ENCODE measurements around the gene BMPER. TPM values are rescaled to one million over a fixed set of nuclear protein-coding genes. Genes with fewer than 3 reads are reported as not detected.

Gene BMPER
- total and polyA plus RNA-seq, 2 experiments from 2014 or later = 4.5 to 6.3 TPM

DNA sequence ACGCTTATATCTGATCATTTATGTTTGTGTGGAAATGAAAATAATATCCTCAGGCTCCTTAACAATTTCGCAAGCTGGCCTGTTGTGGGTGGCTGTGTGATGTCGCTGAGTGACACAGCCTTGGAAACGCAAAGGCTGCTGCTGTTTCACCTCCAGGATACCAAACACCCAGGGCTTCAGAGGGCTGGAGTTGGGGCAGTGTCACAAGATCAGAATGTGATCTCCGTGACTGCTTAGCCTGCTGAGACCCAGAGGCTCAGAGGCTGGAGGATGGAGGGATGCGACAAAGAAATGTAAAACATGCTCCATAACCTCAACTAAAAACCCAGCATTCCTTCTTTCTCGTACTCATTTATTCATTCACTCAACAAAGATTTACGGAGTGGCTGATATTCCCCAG lies 37.2 kb upstream of the BMPER start:
- Histone ChIP-seq H3K27ac (peak overlapping the region; percentile 3), H3K79me2 (no peaks in the 10 kb centered on the region), H3K27me3 (no peaks in the 10 kb centered on the region), H2AFZ (no peak overlapping the region), H4K20me1 (ENCODE audit: insufficient read depth, poor library complexity, severe bottlenecking) (no peaks in the 10 kb centered on the region), H3K4me1 (ENCODE audit: insufficient read depth) (no peaks in the 10 kb centered on the region), H3K4me3 (no peak overlapping the region), H3K9me2 (replicated peaks; ENCODE audit: insufficient read depth) (no peaks in the 10 kb centered on the region), H3K36me3 (replicated peaks; ENCODE audit: insufficient read depth, low read depth) (no peaks in the 10 kb centered on the region), H3K4me2 (no peak overlapping the region), H3K9me3 (ENCODE audit: low read depth) (no peaks in the 10 kb centered on the region)
- WGBS (ENCODE audit: low lambda C conversion rate, missing lambda C conversion rate) = 74% methylated on average over 8 of the region's 8 CpGs
- TF ChIP-seq, protein P1, sequence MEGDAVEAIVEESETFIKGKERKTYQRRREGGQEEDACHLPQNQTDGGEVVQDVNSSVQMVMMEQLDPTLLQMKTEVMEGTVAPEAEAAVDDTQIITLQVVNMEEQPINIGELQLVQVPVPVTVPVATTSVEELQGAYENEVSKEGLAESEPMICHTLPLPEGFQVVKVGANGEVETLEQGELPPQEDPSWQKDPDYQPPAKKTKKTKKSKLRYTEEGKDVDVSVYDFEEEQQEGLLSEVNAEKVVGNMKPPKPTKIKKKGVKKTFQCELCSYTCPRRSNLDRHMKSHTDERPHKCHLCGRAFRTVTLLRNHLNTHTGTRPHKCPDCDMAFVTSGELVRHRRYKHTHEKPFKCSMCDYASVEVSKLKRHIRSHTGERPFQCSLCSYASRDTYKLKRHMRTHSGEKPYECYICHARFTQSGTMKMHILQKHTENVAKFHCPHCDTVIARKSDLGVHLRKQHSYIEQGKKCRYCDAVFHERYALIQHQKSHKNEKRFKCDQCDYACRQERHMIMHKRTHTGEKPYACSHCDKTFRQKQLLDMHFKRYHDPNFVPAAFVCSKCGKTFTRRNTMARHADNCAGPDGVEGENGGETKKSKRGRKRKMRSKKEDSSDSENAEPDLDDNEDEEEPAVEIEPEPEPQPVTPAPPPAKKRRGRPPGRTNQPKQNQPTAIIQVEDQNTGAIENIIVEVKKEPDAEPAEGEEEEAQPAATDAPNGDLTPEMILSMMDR (IDR thresholded peaks at IDR 0.05; ENCODE audit: poor library complexity) = no peak
- no peak for DNase-seq (ENCODE audit: low spot score)

DNA sequence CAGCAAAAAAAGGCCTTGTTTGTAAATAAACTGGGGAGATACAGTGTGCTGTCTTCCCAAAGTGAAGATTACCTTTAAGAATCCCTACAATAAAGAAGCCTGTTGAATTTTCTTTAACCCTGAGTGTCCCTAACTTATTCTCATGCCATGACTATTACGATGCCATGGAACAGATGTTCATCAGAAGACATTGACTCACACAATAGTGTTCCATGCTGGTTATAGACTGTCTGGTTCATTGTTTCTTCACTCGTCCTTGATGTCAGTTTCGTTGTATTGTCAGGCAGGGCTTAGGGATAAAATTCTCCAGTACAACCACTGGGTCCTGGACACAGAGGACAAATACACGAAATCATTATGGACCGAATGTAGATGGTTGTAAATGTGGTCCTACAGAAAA lies 36.2 kb upstream of the BMPER start:
- Histone ChIP-seq H3K9me2 (replicated peaks; ENCODE audit: insufficient read depth) (no peaks in the 10 kb centered on the region), H3K4me2 (no peak overlapping the region), H4K20me1 (ENCODE audit: insufficient read depth, poor library complexity, severe bottlenecking) (no peaks in the 10 kb centered on the region), H3K27ac (no peak overlapping the region), H3K27me3 (no peaks in the 10 kb centered on the region), H3K9me3 (ENCODE audit: low read depth) (no peaks in the 10 kb centered on the region), H3K79me2 (no peaks in the 10 kb centered on the region), H3K4me1 (ENCODE audit: insufficient read depth) (no peaks in the 10 kb centered on the region), H3K36me3 (replicated peaks; ENCODE audit: insufficient read depth, low read depth) (no peaks in the 10 kb centered on the region), H2AFZ (no peak overlapping the region), H3K4me3 (no peak overlapping the region)
- TF ChIP-seq, protein P1 (IDR thresholded peaks at IDR 0.05; ENCODE audit: poor library complexity) = no peak
- no peak for TF ChIP-seq EZH2phosphoT487 (IDR thresholded peaks at IDR 0.05; ENCODE audit: low read depth, severe bottlenecking, unreplicated experiment)
- TF ChIP-seq EZH2 (IDR thresholded peaks at IDR 0.05; ENCODE audit: borderline replicate concordance) = no peak
- WGBS (ENCODE audit: low lambda C conversion rate, missing lambda C conversion rate) = 89% methylated on average over 5 of the region's 5 CpGs
- no peak for DNase-seq (ENCODE audit: low spot score)

DNA sequence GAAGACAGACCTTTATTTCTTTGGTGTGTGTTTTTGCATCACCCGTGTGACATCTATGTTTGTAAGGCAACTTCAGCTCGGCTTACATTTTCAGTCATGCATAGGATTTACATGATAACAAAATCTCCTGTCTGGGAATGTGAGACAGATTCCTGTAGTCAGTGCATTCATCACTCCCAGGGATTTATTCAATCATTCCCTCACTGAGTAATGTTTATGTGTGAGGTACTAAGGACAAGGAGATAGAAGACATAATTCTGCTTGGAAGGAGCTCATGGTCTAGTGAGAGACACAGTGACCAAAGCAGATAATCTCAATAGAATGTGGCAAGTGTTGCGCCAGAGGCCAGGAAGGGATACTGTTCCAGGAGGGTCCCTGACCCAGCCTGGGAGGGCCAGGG lies 35.2 kb upstream of the BMPER start:
- Histone ChIP-seq H3K4me1 (ENCODE audit: insufficient read depth) (no peaks in the 10 kb centered on the region), H3K4me2 (no peak overlapping the region), H3K79me2 (no peaks in the 10 kb centered on the region), H2AFZ (no peak overlapping the region), H3K27ac (no peak overlapping the region), H3K27me3 (no peaks in the 10 kb centered on the region), H4K20me1 (ENCODE audit: insufficient read depth, poor library complexity, severe bottlenecking) (no peaks in the 10 kb centered on the region), H3K36me3 (replicated peaks; ENCODE audit: insufficient read depth, low read depth) (no peaks in the 10 kb centered on the region), H3K4me3 (no peak overlapping the region), H3K9me2 (replicated peaks; ENCODE audit: insufficient read depth) (no peaks in the 10 kb centered on the region), H3K9me3 (ENCODE audit: low read depth) (no peaks in the 10 kb centered on the region)
- TF ChIP-seq EZH2phosphoT487 (IDR thresholded peaks at IDR 0.05; ENCODE audit: low read depth, severe bottlenecking, unreplicated experiment) (no peak), EZH2 (IDR thresholded peaks at IDR 0.05; ENCODE audit: borderline replicate concordance) (no peak)
- TF ChIP-seq, protein P1 (IDR thresholded peaks at IDR 0.05; ENCODE audit: poor library complexity) = no peak
- DNase-seq (ENCODE audit: low spot score) = no peak
- WGBS (ENCODE audit: low lambda C conversion rate, missing lambda C conversion rate) = 76% methylated on average over 3 of the region's 3 CpGs

DNA sequence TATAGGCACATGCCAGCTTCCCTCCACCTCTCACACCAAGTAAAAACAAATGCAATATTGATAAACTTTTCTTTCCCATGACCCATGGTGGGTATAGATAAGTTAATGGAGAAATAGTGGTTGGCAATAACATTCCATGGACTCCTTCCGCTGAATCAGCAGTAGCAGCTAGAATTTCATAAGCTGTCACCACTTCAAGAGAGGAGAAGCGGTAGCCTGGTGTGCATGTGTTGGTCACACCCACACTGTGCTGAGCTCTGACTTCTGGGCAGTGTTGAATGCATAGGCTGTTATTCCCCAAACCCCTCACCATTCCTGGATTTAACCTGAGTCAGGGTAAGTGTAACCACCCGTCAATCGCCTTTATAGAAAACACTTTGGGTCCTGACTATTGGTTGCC lies 32.5 kb upstream of the BMPER start:
- no peaks in the 10 kb centered on the region for H4K20me1 ChIP-seq (ENCODE audit: insufficient read depth, poor library complexity, severe bottlenecking)
- no peak overlapping the region for H3K4me3 ChIP-seq
- no peak overlapping the region for H3K4me2 ChIP-seq
- no peaks in the 10 kb centered on the region for H3K9me2 ChIP-seq (replicated peaks; ENCODE audit: insufficient read depth)
- H3K79me2 ChIP-seq = no peaks in the 10 kb centered on the region
- H3K9me3 ChIP-seq (ENCODE audit: low read depth) = no peaks in the 10 kb centered on the region
- H3K4me1 ChIP-seq (ENCODE audit: insufficient read depth) = peaks cover 9% of the 10 kb centered on the region
- H3K27ac ChIP-seq = no peak overlapping the region
- H3K27me3 ChIP-seq = no peaks in the 10 kb centered on the region
- no peak for DNase-seq (ENCODE audit: low spot score)
- TF ChIP-seq EZH2phosphoT487 (IDR thresholded peaks at IDR 0.05; ENCODE audit: low read depth, severe bottlenecking, unreplicated experiment) (no peak), EZH2 (IDR thresholded peaks at IDR 0.05; ENCODE audit: borderline replicate concordance) (no peak)
- TF ChIP-seq, protein P1 (IDR thresholded peaks at IDR 0.05; ENCODE audit: poor library complexity) = no peak
- no peak overlapping the region for H2AFZ ChIP-seq
- H3K36me3 ChIP-seq (replicated peaks; ENCODE audit: insufficient read depth, low read depth) = no peaks in the 10 kb centered on the region
- WGBS (ENCODE audit: low lambda C conversion rate, missing lambda C conversion rate) = 62% methylated on average over 4 of the region's 4 CpGs
